HG02852 (cell line): ENCODE results near the gene ZNF827.

Experiments used
- ATAC-seq: cut with Tn5 transposase; IDR thresholded peaks from one replicate; pipeline ENCODE4 v1.9.1; 2021; ENCODE audit warnings: mild to moderate bottlenecking, moderate library complexity; ENCODE audit not compliant: unreplicated experiment

The ZNF827 gene

DNA sequence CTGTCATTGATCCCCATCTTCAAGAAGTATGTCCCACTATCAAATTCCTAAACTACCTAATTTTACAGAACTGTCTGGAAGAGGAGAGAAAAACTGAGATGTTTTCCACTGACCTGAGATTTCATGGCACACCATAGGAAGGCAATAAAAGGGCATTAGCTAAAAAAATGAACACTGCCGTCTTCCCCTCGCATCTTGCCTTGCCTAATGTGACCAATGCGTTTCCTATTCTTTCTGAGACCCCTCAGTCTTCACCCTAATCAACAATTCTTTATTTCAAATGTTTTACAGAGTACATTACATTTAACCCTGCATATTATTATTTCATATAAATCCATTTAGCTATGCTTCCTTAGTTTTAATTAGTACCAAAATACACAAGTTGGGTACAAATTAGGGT lies 43.6 kb downstream of the ZNF827 start:
- ATAC-seq = no peak

DNA sequence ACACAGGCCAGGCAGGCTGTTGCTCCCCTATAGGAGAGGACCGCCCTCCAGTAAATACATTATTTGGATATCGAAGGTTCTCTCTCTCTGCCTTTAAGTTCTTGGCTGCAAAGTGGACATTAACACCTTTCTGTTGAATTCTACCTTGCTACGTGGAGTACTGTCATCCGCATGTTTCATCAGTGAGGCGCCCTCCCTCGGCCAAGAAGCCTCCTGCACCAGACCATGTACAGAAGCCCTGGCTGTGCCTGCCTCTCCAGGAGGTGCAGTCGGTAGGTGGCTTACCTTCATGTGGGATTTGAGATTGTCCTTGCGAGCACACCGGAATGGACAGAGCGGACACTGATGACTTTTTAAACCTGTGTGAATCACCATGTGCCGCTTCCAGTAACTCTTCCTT lies 46.7 kb downstream of the ZNF827 start:
- ATAC-seq = no peak

- ATAC-seq = no peak
These were observed 47.9 kb downstream of the ZNF827 start for GRCh38 chr4:145890689-145891088.

- no peak for ATAC-seq
These were observed 50.2 kb downstream of the ZNF827 start for GRCh38 chr4:145888393-145888792.

DNA sequence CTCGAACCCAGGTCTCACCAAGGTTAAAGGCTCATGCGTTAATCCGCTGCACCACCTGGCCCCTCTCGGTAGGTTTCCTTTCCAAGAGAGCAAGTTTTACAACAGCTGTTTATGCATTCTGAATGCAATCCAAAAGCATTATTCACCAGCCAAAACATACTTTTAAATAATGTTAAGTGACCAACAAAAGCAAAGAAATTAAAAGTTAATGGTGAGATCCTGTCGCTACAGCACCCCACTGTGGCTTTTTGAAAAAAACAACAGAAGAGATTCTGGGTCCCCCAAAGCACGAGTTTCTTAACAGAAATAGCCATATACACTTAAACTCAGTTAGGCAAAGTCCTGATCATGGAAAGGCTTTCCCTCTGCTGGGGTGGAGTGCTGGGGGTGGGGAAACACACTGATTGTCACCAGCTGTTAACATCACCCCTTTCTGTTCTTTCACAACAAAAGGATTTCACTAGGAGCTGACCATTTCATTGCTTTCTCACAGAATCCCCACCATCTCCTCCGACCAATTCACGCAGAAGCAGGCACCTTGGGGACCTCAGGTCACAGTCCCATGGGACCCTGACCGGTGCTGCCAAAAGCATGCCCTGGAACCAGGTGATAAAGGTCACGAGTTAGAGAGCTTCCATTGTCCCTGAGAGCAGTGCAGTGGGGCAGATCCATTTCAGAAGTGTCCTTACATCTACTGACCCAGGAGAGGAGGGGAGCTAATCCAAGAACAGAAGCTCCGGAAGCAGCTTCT lies 51.2 kb downstream of the ZNF827 start:
- ATAC-seq = no peak

DNA sequence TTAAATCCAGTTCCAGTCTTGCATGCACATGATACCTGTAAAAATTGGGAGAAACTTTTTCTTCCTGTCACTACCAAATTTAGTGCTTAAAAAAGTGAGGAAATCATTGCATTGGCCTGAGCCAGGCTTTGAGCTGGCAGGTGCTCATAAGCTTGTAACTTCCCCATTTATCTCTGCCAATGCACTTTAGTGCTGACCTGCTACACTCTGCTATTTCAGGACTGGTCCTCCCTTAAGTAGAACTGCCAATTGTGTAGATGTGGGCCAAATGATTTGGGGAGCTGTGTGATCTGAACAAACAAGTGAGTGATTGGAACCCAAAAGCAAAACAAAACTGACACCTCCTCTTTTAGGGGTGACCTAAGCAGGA lies 51.8 kb downstream of the ZNF827 start:
- no peak for ATAC-seq

DNA sequence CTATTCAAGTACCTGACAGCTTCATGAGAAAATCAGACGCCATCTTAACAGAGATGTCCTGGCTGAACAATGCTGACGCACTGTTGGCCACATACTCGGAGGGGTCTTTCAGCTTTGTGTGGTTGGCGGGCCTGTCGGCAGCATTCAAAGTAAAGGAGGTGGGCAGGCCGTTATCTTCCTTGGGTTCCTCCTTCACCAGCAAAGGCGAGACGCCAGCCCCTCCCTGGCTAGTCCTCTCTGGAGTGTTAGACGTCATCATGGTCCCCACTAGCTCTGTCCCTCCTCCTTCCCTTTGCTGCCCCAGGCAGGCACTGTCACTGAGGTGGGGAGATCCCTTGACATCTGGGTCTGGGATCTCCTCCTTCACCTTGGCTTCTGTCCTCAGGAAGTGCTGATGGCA lies 53.0 kb downstream of the ZNF827 start:
- no peak for ATAC-seq

GRCh38 chr4:145884775-145885174 lies 53.8 kb downstream of the ZNF827 start:
- ATAC-seq = no peak

- no peak for ATAC-seq
These were observed 55.4 kb downstream of the ZNF827 start for GRCh38 chr4:145883101-145883694.

GRCh38 chr4:145882604-145883003 lies 56.0 kb downstream of the ZNF827 start:
- no peak for ATAC-seq

GRCh38 chr4:145881989-145882388 lies 56.6 kb downstream of the ZNF827 start:
- peak; percentile 74 for ATAC-seq

- peak; percentile 55 for ATAC-seq
These were observed 57.0 kb downstream of the ZNF827 start for GRCh38 chr4:145881576-145881975.

- no peak for ATAC-seq
These were observed 58.2 kb downstream of the ZNF827 start for GRCh38 chr4:145880355-145880960.

GRCh38 chr4:145879598-145879997 lies 59.0 kb downstream of the ZNF827 start:
- no peak for ATAC-seq

DNA sequence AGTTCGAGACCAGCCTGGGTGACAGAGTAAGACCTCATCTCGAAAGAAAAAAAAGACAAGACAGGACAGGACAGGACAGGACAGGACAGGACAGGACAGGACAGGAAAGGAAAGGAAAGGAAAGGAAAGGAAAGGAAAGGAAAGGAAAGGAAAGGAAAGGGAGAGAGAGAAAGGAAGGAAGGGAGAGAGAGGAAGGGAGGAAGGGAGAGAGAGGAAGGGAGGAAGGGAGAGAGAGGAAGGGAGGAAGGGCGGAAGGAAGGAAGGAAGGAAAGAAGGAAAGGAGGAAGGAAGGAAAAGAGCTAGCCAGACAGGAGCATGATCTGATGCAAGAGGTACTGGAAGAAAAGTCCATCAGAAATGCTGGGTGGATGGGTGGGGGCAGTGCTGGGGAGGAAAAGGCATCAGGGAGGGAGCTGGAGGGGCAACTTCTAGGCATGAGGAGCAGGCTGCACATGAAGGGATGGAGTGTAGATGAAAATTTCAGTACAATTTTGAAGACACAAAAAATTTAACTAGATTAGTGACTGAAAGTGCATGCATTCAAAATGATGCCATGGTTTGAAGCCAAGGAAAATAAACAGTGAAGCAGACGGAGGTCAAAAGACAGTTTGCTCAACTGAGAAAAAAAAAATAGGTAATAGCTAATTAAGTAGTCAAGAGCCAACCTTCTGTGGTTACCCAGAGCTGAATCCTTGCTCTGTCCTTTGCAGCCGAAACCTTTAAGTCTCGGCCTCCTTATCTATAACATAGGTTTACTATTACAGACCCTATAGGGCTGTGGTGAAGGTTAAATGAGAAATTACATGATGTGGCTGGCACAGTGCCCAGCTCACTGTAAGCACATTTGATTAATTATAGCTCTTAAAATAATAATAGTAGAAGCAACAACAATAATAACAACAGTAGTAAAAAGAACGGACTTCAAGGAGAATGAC lies 59.9 kb downstream of the ZNF827 start:
- no peak for ATAC-seq

- ATAC-seq = no peak
These were observed 62.0 kb downstream of the ZNF827 start for GRCh38 chr4:145876531-145877180.

- ATAC-seq = no peak
These were observed 64.7 kb downstream of the ZNF827 start for GRCh38 chr4:145873901-145874300.

DNA sequence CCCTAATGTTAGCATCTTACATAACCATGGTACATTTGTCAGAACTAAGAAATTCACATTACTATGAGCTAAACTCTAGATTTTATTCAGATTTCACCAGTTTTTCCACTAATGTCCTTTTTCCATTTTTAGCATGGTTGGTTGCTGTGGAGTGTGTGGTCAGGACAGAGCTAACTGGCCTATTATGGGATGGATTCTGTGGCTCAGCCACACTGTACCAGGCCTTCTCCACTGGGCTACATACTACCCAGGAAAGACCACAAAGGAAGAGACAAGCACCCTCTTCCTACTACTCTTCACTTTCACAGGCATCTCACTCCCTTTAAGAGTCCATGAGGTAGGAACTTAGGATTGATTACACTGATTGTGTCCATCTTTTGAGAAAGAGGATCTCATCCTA lies 67.4 kb downstream of the ZNF827 start:
- no peak for ATAC-seq

DNA sequence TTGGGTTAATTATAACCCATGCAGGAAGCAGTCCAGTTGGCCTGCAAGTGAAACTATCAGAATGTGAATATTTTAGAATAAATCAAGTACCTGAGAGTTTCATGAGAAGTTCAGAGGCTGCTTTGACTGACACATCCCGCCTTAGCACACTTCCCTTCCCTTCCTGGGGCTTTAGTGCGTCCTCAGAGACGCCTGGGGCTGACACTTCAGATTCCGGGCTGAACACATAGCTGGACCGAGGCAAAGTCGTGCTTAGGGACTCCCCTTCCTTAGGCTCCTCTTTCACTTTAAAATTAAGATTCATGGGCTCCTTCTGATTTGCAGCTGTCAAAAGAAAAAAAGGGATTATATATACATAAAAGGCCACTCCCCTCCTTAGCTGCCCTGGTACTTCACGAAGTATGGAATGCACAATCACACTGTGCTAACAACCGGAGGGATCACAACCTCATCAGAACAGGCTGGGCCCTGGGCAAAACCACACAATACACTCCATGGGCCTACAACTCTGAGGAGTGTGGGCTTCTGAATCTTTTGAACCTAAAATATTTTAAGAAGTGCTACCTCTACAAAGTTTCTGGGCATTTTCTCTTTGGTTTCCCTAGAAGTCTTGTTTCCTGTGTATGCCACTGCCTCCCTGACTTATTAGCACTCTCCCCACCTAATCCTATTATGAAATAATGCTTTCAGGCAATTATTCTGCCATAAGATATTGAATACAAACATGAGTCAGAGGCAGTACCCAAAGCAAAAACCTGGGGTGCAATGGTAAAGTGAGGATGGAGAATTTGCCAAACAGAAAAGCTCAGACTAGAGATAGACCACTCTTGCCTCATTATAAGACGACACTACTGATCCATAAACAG lies 68.2 kb downstream of the ZNF827 start:
- ATAC-seq = peak; percentile 35
